ENCODE data around the gene PTPN21. TPM values are rescaled to one million over a fixed set of nuclear protein-coding genes. Genes with fewer than 3 reads are reported as not detected.

The PTPN21 gene
- total RNA-seq, 4 donors from 2014 or later, result 6.5 to 37.7 (median 19.0) TPM

GRCh38 chr14:88473791-88474190 lies 81.0 kb downstream of the PTPN21 start:
- intact Hi-C loops (cut with DNase I; ENCODE audit: low total_unique reads), result no loop called here
- Histone ChIP-seq H3K36me3 (no peaks in the 10 kb centered on the region), H3K27me3 (no peaks in the 10 kb centered on the region), H3K9me3 (no peaks in the 10 kb centered on the region), H3K4me3 (no peak overlapping the region), H3K4me1 (no peaks in the 10 kb centered on the region), H3K27ac (no peak overlapping the region)
- DNase-seq, result no peak
- no peak for TF ChIP-seq POLR2A (IDR thresholded peaks at IDR 0.05)
- TF ChIP-seq CTCF (IDR thresholded peaks at IDR 0.05), result no peak

- intact Hi-C loops (cut with DNase I; ENCODE audit: low total_unique reads), result no loop called here
- Histone ChIP-seq H3K9me3 (no peaks in the 10 kb centered on the region), H3K4me3 (no peak overlapping the region), H3K4me1 (no peaks in the 10 kb centered on the region), H3K27me3 (no peaks in the 10 kb centered on the region), H3K36me3 (no peaks in the 10 kb centered on the region), H3K27ac (no peak overlapping the region)
- no peak for DNase-seq
- TF ChIP-seq CTCF (IDR thresholded peaks at IDR 0.05) (no peak), POLR2A (IDR thresholded peaks at IDR 0.05) (no peak)
Measured at GRCh38 chr14:88470542-88471440, 84.0 kb downstream of the PTPN21 start.

- H3K9me3 ChIP-seq, result no peaks in the 10 kb centered on the region
- H3K27ac ChIP-seq, result no peak overlapping the region
- intact Hi-C loops (cut with DNase I; ENCODE audit: low total_unique reads), result no loop called here
- no peak overlapping the region for H3K4me3 ChIP-seq
- no peaks in the 10 kb centered on the region for H3K36me3 ChIP-seq
- TF ChIP-seq POLR2A (IDR thresholded peaks at IDR 0.05) (no peak), CTCF (IDR thresholded peaks at IDR 0.05) (no peak)
- H3K27me3 ChIP-seq, result no peaks in the 10 kb centered on the region
- DNase-seq, result no peak
- no peaks in the 10 kb centered on the region for H3K4me1 ChIP-seq
Measured at GRCh38 chr14:88468406-88468805, 86.4 kb downstream of the PTPN21 start.

GRCh38 chr14:88463318-88463717 lies 91.5 kb downstream of the PTPN21 start:
- intact Hi-C loops (cut with DNase I; ENCODE audit: low total_unique reads), result no loop called here
- no peaks in the 10 kb centered on the region for H3K27me3 ChIP-seq
- H3K36me3 ChIP-seq, result no peaks in the 10 kb centered on the region
- TF ChIP-seq CTCF (IDR thresholded peaks at IDR 0.05) (no peak), POLR2A (IDR thresholded peaks at IDR 0.05) (no peak)
- DNase-seq, result no peak
- H3K4me3 ChIP-seq, result no peak overlapping the region
- no peaks in the 10 kb centered on the region for H3K9me3 ChIP-seq
- H3K4me1 ChIP-seq, result no peaks in the 10 kb centered on the region
- no peak overlapping the region for H3K27ac ChIP-seq

GRCh38 chr14:88454886-88455285 lies 99.9 kb downstream of the PTPN21 start:
- Histone ChIP-seq H3K4me3 (no peak overlapping the region), H3K9me3 (peaks cover 0 to 5% of the 10 kb centered on the region in 2 donors), H3K27me3 (no peaks in the 10 kb centered on the region), H3K36me3 (no peaks in the 10 kb centered on the region), H3K4me1 (no peaks in the 10 kb centered on the region), H3K27ac (no peak overlapping the region)
- DNase-seq, result no peak
- TF ChIP-seq CTCF (IDR thresholded peaks at IDR 0.05) (no peak), POLR2A (IDR thresholded peaks at IDR 0.05) (no peak)
- intact Hi-C loops (cut with DNase I; ENCODE audit: low total_unique reads), result no loop called here

Measured in uterus (tissue), 4 donors.